ENCODE results near the gene FBXO38. TPM values are rescaled to one million over a fixed set of nuclear protein-coding genes. Genes with fewer than 3 reads are reported as not detected.

The FBXO38 gene
- total and polyA plus RNA-seq, 2 of the 13 experiments (the other 11 are each of a cell fraction or from before 2014, with no cell fraction given), result 24.8 to 35.9 TPM

- TF ChIP-seq ZNF205 (CRISPR knock-in tag; IDR thresholded peaks at IDR 0.05), result no peak
- no peak for TF ChIP-seq PBX3 (CRISPR knock-in tag; IDR thresholded peaks at IDR 0.05; ENCODE audit: borderline replicate concordance)
- TF ChIP-seq ATF7-NPFF (CRISPR knock-in tag; IDR thresholded peaks at IDR 0.05; ENCODE audit: low read depth), result no peak
- TF ChIP-seq CEBPB (IDR thresholded peaks at IDR 0.05; ENCODE audit: borderline replicate concordance, low read depth, low read length), result peak; percentile 53; the same call in 1 of the 2 replicates
- TF ChIP-seq E2F1 (CRISPR knock-in tag; IDR thresholded peaks at IDR 0.05), result no peak
- no peak for TF ChIP-seq RFX3 (CRISPR knock-in tag; IDR thresholded peaks at IDR 0.05)
- TF ChIP-seq ZNF225 (CRISPR knock-in tag; IDR thresholded peaks at IDR 0.05), result no peak
- no peak for TF ChIP-seq SNAI1 (CRISPR knock-in tag; IDR thresholded peaks at IDR 0.05; ENCODE audit: borderline replicate concordance)
- no peak for TF ChIP-seq AFF4 (CRISPR knock-in tag; IDR thresholded peaks at IDR 0.05)
- TF ChIP-seq ZNF619 (CRISPR knock-in tag; IDR thresholded peaks at IDR 0.05), result no peak
- no peak for TF ChIP-seq NFIC (IDR thresholded peaks at IDR 0.05; ENCODE audit: low read length)
- no peak for TF ChIP-seq GFI1 (CRISPR knock-in tag; IDR thresholded peaks at IDR 0.05; ENCODE audit: borderline replicate concordance)
- TF ChIP-seq ZNF350 (CRISPR knock-in tag; IDR thresholded peaks at IDR 0.05; ENCODE audit: borderline replicate concordance, low read depth), result no peak
- TF ChIP-seq ATF6 (CRISPR knock-in tag; conservative IDR thresholded peaks at IDR 0.05), result no peak
- no peak for TF ChIP-seq ZFP36L1 (CRISPR knock-in tag; IDR thresholded peaks at IDR 0.05)
- no peak for TF ChIP-seq NR2F6 (IDR thresholded peaks at IDR 0.05)
- TF ChIP-seq NR2F6 (CRISPR knock-in tag; IDR thresholded peaks at IDR 0.05), result 0 out of 2 replicates have a peak, but pooled peaks have one; percentile 9
- TF ChIP-seq ZNF709 (CRISPR knock-in tag; IDR thresholded peaks at IDR 0.05), result no peak
- TF ChIP-seq PPARG (CRISPR knock-in tag; conservative IDR thresholded peaks at IDR 0.05), result peak; percentile 39; the same call in 1 of the 2 replicates
- TF ChIP-seq ZSCAN31 (CRISPR knock-in tag; IDR thresholded peaks at IDR 0.05; ENCODE audit: low read depth), result no peak
- TF ChIP-seq ZNF33A (CRISPR knock-in tag; IDR thresholded peaks at IDR 0.05; ENCODE audit: borderline replicate concordance), result no peak
- TF ChIP-seq ZNF782 (CRISPR knock-in tag; IDR thresholded peaks at IDR 0.05; ENCODE audit: borderline replicate concordance), result no peak
Observed at GRCh38 chr5:148374690-148375360, 8.9 kb upstream of the FBXO38 start (continued).

Measured in HepG2 (cell line).